GM21576 (cell line): ENCODE measurements around the gene CHST11.
A peak's percentile ranks its signal among the peaks of the same experiment; 100 is the strongest.

Experiments
- ATAC-seq: cut with Tn5 transposase; IDR thresholded peaks from one replicate; pipeline ENCODE4 v1.9.1; 2021; ENCODE audit warnings: mild to moderate bottlenecking, moderate library complexity; ENCODE audit not compliant: unreplicated experiment

The CHST11 gene

GRCh38 chr12:104748356-104748755 is 291.6 kb downstream of the CHST11 start:
- ATAC-seq: no peak

- ATAC-seq: no peak
These were observed 292.0 kb downstream of the CHST11 start for GRCh38 chr12:104748790-104749189.

DNA sequence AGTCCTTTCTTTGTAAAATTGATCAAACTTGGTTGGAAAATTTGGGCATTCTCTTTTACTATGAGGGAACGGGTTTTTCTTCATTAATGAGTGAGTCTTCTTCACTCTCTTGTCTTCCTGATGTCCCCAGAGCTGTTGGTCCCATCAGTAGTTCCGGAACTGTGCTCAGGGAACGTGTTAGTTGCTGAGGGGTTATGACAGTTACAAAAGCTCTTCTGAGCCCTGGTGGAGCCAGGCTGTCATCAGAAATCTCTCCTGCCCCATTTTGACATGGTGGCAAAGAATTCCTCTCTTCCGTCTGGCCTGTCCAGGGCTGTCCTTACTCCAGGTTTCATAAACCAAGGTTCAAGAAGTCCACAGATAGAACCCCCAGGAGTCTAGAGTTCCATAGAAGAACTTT is 292.8 kb downstream of the CHST11 start:
- no peak for ATAC-seq

DNA sequence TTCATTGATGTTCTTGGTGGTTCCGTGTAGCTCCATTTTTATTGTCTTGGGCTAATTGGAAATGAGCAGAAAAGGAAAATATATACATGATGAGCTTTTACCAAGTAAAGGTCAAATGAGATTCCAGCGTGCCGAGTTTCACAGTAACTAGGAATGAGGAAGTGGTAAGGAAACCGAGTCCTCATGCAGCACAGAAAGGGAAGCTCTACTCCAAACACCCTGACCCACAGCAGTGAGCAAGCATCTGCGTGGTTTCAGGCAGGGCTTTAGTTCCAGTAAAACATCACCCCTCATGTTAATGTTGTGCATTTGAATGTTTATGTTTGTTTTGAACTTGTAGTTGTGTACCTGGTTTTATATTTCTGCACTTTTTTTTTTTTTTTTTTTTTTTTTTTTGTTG is 293.3 kb downstream of the CHST11 start:
- no peak for ATAC-seq

GRCh38 chr12:104751120-104751519 is 294.4 kb downstream of the CHST11 start:
- ATAC-seq: no peak

GRCh38 chr12:104751594-104751993 is 294.8 kb downstream of the CHST11 start:
- peak; percentile 83 for ATAC-seq

DNA sequence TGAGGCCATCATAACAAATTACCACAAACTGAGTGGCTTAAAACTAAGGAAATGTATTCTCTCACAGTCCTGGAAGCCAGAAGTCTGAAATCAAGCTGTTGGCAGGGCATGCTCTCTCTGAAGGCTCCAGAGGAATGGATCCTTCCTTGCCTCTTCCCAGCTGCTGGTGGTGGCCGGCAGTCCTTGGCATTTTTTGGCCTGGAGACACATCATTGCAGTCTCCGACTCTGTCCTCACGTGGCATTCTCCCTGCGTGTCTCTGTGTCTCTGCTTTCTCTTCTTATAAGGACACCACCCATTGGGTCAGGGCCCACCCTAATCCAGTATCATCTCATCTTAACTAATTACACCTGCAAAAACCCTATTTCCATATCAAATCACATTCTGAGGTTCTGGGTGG is 295.3 kb downstream of the CHST11 start:
- ATAC-seq: no peak

- no peak for ATAC-seq
These were observed 296.1 kb downstream of the CHST11 start for GRCh38 chr12:104752881-104753280.

- ATAC-seq: no peak
These were observed 300.2 kb downstream of the CHST11 start for GRCh38 chr12:104756901-104757300.

DNA sequence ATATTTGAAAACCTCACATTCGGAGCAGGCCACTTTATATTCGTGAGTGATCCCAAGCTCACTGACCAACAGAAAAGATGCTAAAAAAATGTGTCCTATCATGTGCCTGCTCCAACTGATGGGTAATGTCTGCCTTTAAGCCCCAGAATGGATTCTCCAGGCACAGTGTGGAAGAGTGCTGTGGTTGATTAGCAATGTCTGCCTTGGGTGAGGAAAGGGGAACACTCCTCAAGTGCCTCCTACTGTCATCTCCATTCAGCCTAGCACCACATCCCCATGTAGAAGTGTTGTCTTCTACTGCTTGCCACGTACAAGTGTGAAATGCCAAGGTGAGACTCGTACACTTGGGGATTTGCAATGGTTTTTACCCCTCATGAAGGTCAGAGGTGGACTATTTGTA is 302.0 kb downstream of the CHST11 start:
- no peak for ATAC-seq

DNA sequence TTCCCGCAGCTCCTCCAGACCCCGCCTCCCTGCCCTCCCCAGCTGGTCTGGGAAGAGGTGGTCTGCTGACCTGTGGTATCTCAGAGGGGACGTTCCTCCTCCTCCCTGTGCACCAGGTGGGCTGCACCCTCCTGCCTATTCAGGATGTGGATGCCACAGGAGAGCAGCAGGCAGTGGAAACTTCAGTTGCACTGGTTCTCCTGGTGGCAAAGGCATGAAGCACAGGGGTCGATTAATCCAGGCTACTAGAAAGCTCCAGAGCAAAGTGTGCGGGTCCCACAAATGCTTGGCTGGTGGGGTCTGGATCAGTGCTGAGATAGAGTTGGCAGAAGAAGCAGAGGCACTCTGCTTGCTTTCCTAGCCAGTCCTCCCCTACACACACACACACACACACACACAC is 304.3 kb downstream of the CHST11 start:
- no peak for ATAC-seq

DNA sequence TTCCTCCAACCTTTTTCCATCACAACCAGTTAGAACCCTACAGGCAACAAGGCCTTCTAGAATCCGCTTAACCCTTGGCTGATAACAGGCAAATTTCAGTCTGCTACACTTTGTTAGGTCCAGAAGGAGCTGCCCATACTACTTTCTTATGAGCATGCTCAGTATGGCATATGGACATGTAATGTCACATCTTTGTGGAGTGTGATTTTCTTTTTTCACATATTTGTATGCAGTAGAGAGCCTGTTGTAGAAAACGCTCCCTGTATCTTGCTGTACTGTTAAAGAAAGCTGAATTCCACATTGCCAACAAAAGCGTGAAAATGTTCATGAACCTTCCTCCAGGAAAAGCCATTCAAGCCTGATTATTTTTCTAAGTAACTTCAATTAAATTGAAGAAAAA is 304.9 kb downstream of the CHST11 start:
- no peak for ATAC-seq

DNA sequence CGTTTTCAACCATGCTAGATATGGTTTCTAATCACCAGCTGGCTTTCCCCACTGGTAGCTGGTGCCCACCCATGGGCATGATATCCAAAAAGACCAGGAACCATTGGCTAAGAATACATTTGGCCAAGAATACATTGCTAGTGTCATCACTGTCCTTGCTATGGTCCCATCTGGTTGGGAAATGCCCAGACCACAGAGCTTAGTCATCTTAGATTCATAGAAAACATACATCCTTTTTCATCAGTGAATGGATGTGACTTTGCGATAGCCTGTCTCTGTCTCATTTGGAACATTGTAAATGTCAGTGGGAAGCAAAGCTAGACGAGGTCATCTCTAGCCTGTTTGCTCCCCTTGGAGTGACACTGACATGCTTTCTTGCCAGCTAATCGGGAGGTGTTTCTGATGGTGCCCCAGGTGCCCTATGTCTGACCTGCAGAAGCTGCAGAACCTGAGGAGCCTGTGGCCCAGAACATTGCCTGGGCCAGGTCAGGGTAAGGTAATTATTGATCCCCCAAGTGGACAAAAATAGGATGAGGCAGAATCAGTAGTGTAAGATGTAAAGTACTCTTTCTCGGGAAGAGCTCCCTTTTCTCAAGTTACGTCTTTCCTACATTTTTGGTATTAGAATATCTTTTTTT is 306.5 kb downstream of the CHST11 start:
- ATAC-seq: no peak

GRCh38 chr12:104764225-104765091 is 307.7 kb downstream of the CHST11 start:
- no peak for ATAC-seq

- no peak for ATAC-seq
These were observed 310.5 kb downstream of the CHST11 start for GRCh38 chr12:104767261-104767660.

DNA sequence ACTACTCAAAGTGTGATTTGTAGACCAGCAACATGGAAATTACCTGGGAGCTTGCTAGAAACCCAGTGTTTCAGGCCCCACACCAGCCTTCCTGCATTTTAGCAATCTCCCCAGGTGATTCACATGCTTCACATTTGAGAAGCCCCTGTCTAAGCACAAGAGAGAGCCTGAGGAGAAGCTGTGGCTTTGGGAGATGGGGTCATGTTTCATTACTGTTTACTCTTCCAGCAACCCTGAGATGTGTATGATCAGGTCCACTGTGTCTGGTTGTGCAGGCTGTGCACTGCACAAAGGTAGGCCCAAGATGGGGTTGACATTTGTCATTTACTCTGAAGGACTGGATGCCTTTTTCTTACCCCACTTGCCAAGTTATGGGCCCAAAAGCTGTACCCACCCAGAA is 311.3 kb downstream of the CHST11 start:
- no peak for ATAC-seq

- no peak for ATAC-seq
These were observed 312.4 kb downstream of the CHST11 start for GRCh38 chr12:104769144-104769561.

- ATAC-seq: no peak
These were observed 315.6 kb downstream of the CHST11 start for GRCh38 chr12:104772336-104772735.

DNA sequence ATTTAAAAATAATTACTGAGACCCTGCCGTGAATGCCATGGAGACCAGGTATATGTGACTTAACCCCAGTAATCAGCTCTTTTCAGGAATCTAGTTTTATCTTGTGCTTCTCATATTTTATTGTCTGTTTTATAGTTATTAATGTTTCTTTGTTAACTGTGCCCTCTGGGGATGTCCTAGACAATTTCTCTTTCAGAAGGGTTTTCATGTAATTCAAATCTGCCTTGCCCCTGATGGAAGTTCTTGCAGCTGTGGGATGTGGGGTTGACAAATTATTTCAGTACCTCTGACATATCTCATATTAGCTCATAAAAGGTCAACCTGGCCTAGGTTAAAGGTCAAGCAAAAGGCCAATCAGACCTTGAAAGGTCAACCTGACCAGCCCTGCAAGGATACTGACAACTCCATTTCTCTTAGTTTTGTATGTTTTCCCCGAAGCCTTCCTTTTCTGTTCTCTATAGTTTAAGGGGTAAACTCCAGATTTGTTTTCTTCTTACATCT is 319.0 kb downstream of the CHST11 start:
- ATAC-seq: no peak

DNA sequence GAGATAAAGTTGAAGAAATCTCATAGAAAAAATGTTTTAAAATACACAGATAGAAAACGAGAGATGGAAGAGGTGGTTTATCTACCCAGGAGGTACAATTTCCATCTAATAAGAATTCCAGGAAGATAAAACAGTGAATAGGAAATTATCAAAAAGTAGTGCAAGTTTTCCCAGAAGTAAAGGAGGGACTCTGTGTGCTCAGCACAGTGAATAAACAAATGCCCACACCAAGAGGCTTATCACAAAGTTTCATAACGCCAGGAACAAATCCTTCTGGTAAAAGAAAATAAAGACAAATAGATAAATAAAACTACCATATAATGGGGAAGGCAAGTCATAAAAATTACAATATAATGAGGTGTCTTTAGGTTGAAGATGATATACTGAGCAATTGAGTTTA is 322.4 kb downstream of the CHST11 start:
- no peak for ATAC-seq

GRCh38 chr12:104782296-104782695 is 325.5 kb downstream of the CHST11 start:
- no peak for ATAC-seq

GRCh38 chr12:104784592-104784991 is 327.8 kb downstream of the CHST11 start:
- ATAC-seq: no peak
